PC-9 (cell line): Measurements from ENCODE around the gene PCSK5. TPM values are rescaled to one million over a fixed set of nuclear protein-coding genes. Genes with fewer than 3 reads are reported as not detected.

Source experiments
- BruUV-seq: library from RNA; stranded (reverse); fragments of 400-500 nt; replicated peaks from 2 replicates; lab custom pipeline; 2021; lab: Mats Ljungman, UMichigan
- CTCF ChIA-PET: fragments of 300-600 bp; sonication (Branson Sonifier 250); formaldehyde crosslinking; loops from one replicate; lab custom pipeline; 2022; ENCODE audit warnings: antibody characterized with exemption; lab: Charles Lee
- POLR2A ChIA-PET: fragments of 300-600 bp; sonication (Branson Sonifier 250); formaldehyde crosslinking; loops from one replicate; lab custom pipeline; 2022; ENCODE audit warnings: antibody characterized with exemption; ENCODE audit not compliant: unreplicated experiment; lab: Charles Lee
- DNase-seq, 2 experiments: peaks; one replicate each; pipeline versions ENCODE4 v3.0.0 to v3.0.0-alpha.2; 2015 to 2022; ENCODE audit warnings: mixed read lengths in 1 of 2
- H2AFZ ChIP-seq: fragments of 200-600 bp; sonication (generic); 2 replicates; pipeline ENCODE4 v1.8.1; 2017; ENCODE audit warnings: antibody characterized with exemption
- H3F3A ChIP-seq: fragments of 200-600 bp; sonication (generic); 2 replicates; pipeline ENCODE4 v1.8.1; 2017; ENCODE audit warnings: antibody characterized with exemption, mild to moderate bottlenecking, low read depth; ENCODE audit not compliant: insufficient read depth
- H3K27ac ChIP-seq: fragments of 200-600 bp; sonication (generic); 2 replicates; pipeline ENCODE4 v1.6.1; 2016; ENCODE audit warnings: mixed run types
- H3K27me3 ChIP-seq: fragments of 200-600 bp; sonication (generic); 2 replicates; pipeline ENCODE4 v1.6.1; 2016; ENCODE audit warnings: low read depth, mixed run types; ENCODE audit not compliant: insufficient read depth
- H3K36me3 ChIP-seq: fragments of 200-600 bp; sonication (generic); 2 replicates; pipeline ENCODE4 v1.6.1; 2016; ENCODE audit warnings: low read depth, mixed run types
- H3K4me1 ChIP-seq: fragments of 200-600 bp; sonication (generic); replicated peaks from 2 replicates; pipeline ENCODE4 v1.6.1; 2016; ENCODE audit warnings: mixed run types; ENCODE audit not compliant: insufficient read depth
- H3K4me2 ChIP-seq: fragments of 200-600 bp; sonication (generic); 2 replicates; pipeline ENCODE4 v1.6.1; 2017; ENCODE audit warnings: mixed run types
- H3K4me3 ChIP-seq: fragments of 200-600 bp; sonication (generic); 2 replicates; pipeline ENCODE4 v1.6.1; 2016; ENCODE audit warnings: mixed run types
- H3K79me2 ChIP-seq: fragments of 200-600 bp; sonication (generic); 2 replicates; pipeline ENCODE4 v1.6.1; 2017; ENCODE audit warnings: low read depth, mixed run types
- H3K9me2 ChIP-seq: fragments of 200-600 bp; sonication (generic); 2 replicates; pipeline ENCODE4 v1.8.1; 2017; ENCODE audit warnings: mild to moderate bottlenecking; ENCODE audit not compliant: insufficient read depth
- H3K9me3 ChIP-seq: fragments of 200-600 bp; sonication (generic); 2 replicates; pipeline ENCODE4 v1.8.1; 2016; ENCODE audit warnings: low read depth; ENCODE audit not compliant: insufficient read depth
- H4K20me1 ChIP-seq: fragments of 200-600 bp; sonication (generic); 2 replicates; pipeline ENCODE4 v1.8.1; 2017; ENCODE audit not compliant: insufficient read depth
- EZH2 ChIP-seq: fragments of 200-600 bp; sonication (generic); IDR thresholded peaks from 2 replicates; pipeline ENCODE4 v1.8.0; 2017; ENCODE audit warnings: antibody characterized with exemption, low read depth
- intact Hi-C: fragments of 100-400 bp; cut with micrococcal nuclease; formaldehyde crosslinking; loops from one replicate; pipeline ENCODE4 v1.10.0; 2022; ENCODE audit not compliant: unreplicated experiment
- total RNA-seq: library from RNA; stranded (reverse); gene quantifications from 2 replicates; pipeline ENCODE4 v1.2.3, GENCODE V29; 2021
- TF ChIP-seq, protein P1 (sequence below): fragments of 200-600 bp; sonication (generic); conservative IDR thresholded peaks from 2 replicates; pipeline ENCODE4 v1.6.1; 2017; ENCODE audit warnings: mixed run types, antibody characterized with exemption, mild to moderate bottlenecking, moderate library complexity

PCSK5 gene
- total RNA-seq, 1 experiment from 2014 or later = 8.2 TPM

DNA sequence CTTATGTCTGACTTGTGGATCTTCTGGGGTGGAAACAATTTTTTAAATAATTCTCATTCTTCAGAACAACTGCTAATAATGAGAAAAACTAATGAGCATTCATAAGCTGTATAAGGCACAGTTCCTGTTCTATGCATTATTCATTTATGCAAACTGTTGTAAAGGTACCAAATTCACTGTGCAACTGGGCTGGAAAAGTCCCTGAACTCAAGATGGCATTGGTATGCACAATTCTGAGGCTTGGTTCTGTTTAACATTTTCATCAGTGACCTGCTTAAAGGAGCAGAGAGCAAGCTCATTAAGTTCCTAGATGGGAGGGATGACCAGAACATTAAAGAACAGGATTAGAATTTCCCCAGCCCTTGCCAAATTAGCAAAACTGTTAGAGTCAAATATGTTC is 399.2 kb downstream of the PCSK5 start:
- Histone ChIP-seq H3K4me1 (no peaks in the 10 kb centered on the region), H3K27me3 (no peaks in the 10 kb centered on the region), H3F3A (no peaks in the 10 kb centered on the region), H3K36me3 (no peaks in the 10 kb centered on the region), H2AFZ (no peak overlapping the region), H3K4me2 (no peak overlapping the region), H3K4me3 (no peak overlapping the region), H3K9me3 (no peaks in the 10 kb centered on the region), H3K79me2 (no peaks in the 10 kb centered on the region), H4K20me1 (no peaks in the 10 kb centered on the region), H3K27ac (no peak overlapping the region), H3K9me2 (no peaks in the 10 kb centered on the region)
- BruUV-seq = no TSS peak
- ChIA-PET CTCF (no interaction called here), POLR2A (no interaction called here)
- DNase-seq = no peak
- intact Hi-C loops = loop anchor here (10.0 kb wide), 1 partner anchor 565 kb away; no protein-coding TSS in a partner anchor
- no peak for TF ChIP-seq EZH2
- TF ChIP-seq, protein P1, sequence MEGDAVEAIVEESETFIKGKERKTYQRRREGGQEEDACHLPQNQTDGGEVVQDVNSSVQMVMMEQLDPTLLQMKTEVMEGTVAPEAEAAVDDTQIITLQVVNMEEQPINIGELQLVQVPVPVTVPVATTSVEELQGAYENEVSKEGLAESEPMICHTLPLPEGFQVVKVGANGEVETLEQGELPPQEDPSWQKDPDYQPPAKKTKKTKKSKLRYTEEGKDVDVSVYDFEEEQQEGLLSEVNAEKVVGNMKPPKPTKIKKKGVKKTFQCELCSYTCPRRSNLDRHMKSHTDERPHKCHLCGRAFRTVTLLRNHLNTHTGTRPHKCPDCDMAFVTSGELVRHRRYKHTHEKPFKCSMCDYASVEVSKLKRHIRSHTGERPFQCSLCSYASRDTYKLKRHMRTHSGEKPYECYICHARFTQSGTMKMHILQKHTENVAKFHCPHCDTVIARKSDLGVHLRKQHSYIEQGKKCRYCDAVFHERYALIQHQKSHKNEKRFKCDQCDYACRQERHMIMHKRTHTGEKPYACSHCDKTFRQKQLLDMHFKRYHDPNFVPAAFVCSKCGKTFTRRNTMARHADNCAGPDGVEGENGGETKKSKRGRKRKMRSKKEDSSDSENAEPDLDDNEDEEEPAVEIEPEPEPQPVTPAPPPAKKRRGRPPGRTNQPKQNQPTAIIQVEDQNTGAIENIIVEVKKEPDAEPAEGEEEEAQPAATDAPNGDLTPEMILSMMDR = no peak

DNA sequence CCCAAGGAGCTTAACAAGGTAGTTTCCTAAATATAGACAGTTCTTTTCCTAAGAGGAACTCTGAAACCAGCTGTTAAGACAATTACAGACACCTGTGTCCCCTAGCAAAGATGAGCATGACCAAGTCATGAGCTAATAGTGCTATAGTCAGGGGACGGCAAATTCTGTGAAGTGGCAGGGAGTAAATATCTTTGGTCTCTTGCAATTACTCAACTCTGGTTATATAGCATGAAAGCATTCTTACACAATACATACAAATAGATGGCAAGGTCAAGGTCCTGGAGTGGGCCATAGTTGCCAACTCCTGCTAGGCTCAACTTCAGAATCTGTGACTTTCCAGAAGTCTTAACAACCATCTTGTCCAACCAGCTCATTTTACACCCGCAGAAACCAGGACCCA is 400.1 kb downstream of the PCSK5 start:
- POLR2A ChIA-PET = interaction anchor here (0.5 to 0.8 kb wide), 2 partner anchors 436 to 1847 kb away, joined by 3 to 6 read pairs; no protein-coding TSS in a partner anchor

DNA sequence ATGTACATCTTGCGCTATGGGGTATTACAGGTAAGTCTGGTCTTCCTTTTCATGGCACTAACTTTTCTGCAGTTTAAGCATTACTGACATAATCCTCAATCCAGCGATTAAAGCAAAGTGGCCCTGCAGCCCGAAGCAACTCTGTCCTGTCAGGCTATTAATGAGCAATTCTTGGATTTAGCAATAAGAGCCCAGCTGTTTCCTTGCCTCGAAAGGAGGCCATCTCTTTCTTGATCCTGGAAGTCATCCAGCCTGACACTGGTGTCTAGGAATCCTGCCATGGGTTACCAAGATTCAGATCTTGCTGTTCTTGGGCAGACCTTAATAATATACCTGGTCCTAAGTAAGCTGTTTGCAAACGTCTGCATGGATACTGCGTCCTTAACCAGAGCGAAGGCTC is 401.8 kb downstream of the PCSK5 start:
- Histone ChIP-seq H2AFZ (no peak overlapping the region), H3K4me1 (no peaks in the 10 kb centered on the region), H3K4me2 (no peak overlapping the region), H3K27me3 (no peaks in the 10 kb centered on the region), H3F3A (no peaks in the 10 kb centered on the region), H3K27ac (no peak overlapping the region), H3K9me2 (no peaks in the 10 kb centered on the region), H4K20me1 (no peaks in the 10 kb centered on the region), H3K4me3 (no peak overlapping the region), H3K9me3 (no peaks in the 10 kb centered on the region), H3K36me3 (no peaks in the 10 kb centered on the region), H3K79me2 (no peaks in the 10 kb centered on the region)
- no peak for DNase-seq
- ChIA-PET POLR2A (interaction anchor here (0.5 kb wide), 1 partner anchor 1459 kb away, joined by 3 read pairs; no protein-coding TSS in a partner anchor), CTCF (no interaction called here)
- no TSS peak for BruUV-seq
- TF ChIP-seq, protein P1 = no peak
- TF ChIP-seq EZH2 = no peak
- intact Hi-C loops = loop anchor here (10.0 kb wide), 1 partner anchor 567 kb away; no protein-coding TSS in a partner anchor

More for the DNA sequence above, 400.1 kb downstream of the PCSK5 start:
- Histone ChIP-seq H3K9me2 (no peaks in the 10 kb centered on the region), H3K4me2 (no peak overlapping the region), H3K36me3 (no peaks in the 10 kb centered on the region), H4K20me1 (no peaks in the 10 kb centered on the region), H3K4me1 (no peaks in the 10 kb centered on the region), H3K4me3 (no peak overlapping the region), H3K27ac (no peak overlapping the region), H3F3A (no peaks in the 10 kb centered on the region), H3K27me3 (no peaks in the 10 kb centered on the region), H2AFZ (no peak overlapping the region), H3K79me2 (no peaks in the 10 kb centered on the region), H3K9me3 (no peaks in the 10 kb centered on the region)
- DNase-seq = no peak
- no peak for TF ChIP-seq EZH2
- TF ChIP-seq, protein P1 = no peak
- CTCF ChIA-PET = no interaction called here
- intact Hi-C loops = loop anchor here (10.0 kb wide), 1 partner anchor 566 kb away; no protein-coding TSS in a partner anchor
- BruUV-seq = no TSS peak
